Adrenal gland (tissue), 12 donors: ENCODE measurements around the gene CAVIN1. TPM values are rescaled to one million over a fixed set of nuclear protein-coding genes. Genes with fewer than 3 reads are reported as not detected.
A peak's percentile ranks its signal among the peaks of the same experiment; 100 is the strongest.
"Not testable (repeated sequence)": the region's sequence is repeated elsewhere in the genome, so short reads cannot be mapped to it uniquely, and the experiment has no call there.

Source experiments
- DNase-seq, 7 donors: peaks; one replicate each; pipeline ENCODE4 v3.0.0-alpha.2; 2019 to 2020
- H3K27ac ChIP-seq, 5 donors: fragments of 200-600 bp; sonication (generic) in 4 of 5; 1 replicate in 3 of 5; 2 replicates in 2 of 5; pipeline versions ENCODE4 v1.5.1 to v1.8.0; 2016 to 2020; ENCODE audit warnings: mild to moderate bottlenecking in 1 of 5
- H3K27me3 ChIP-seq: fragments of 200-600 bp; 2 replicates; pipeline ENCODE4 v1.8.0; 2021
- H3K36me3 ChIP-seq, 2 donors: fragments of 200-600 bp; replicated peaks in 1 of 2; 1 replicate in 1 of 2; 2 replicates in 1 of 2; pipeline versions ENCODE4 v1.5.1 to v1.8.0; 2018 to 2022
- H3K4me1 ChIP-seq, 2 donors: fragments of 200-600 bp; replicated peaks in 1 of 2; 1 replicate in 1 of 2; 2 replicates in 1 of 2; pipeline versions ENCODE4 v1.5.1 to v1.8.0; 2018 to 2021
- H3K4me3 ChIP-seq, 4 donors: fragments of 200-600 bp; sonication (generic) in 3 of 4; one replicate each; pipeline ENCODE4 v1.5.1; 2016 to 2018
- H3K9me3 ChIP-seq, 3 donors: fragments of 200-600 bp; sonication (generic) in 1 of 3; replicated peaks in 1 of 3; 1 replicate in 2 of 3; 2 replicates in 1 of 3; pipeline versions ENCODE4 v1.5.1 to v1.8.0; 2016 to 2021
- CTCF ChIP-seq, 6 experiments: fragments of 450-650 bp in 4 of 6; fragments of 200-600 bp in 2 of 6; sonication (generic) in 1 of 6; IDR thresholded peaks; 1 replicate in 5 of 6; 2 replicates in 1 of 6; pipeline versions ENCODE4 v1.5.1 to v1.8.0; 2016 to 2021; ENCODE audit warnings: antibody characterized with exemption in 6 of 6, mild to moderate bottlenecking in 2 of 6, moderate library complexity in 1 of 6
- POLR2A ChIP-seq, 2 donors: fragments of 450-650 bp; IDR thresholded peaks; one replicate each; pipeline ENCODE4 v1.6.1; 2017; ENCODE audit warnings: antibody characterized with exemption in 2 of 2, mild to moderate bottlenecking in 2 of 2, moderate library complexity in 1 of 2
- WGBS, 4 donors: extraction: QIAGEN DNeasy Blood & Tissue Kit in 2 of 4; methylation state at CpG; one replicate each; pipeline versions ENCODE4 v1.1.5 to v1.1.7; 2013 to 2017; 5-methylcytosine and 5-hydroxymethylcytosine counted together
- intact Hi-C, 2 donors: fragments of 100-400 bp; cut with DNase I; formaldehyde crosslinking; loops; one replicate each; pipeline versions ENCODE4 v1.14.1 to v1.15.0; 2022 to 2023
- polyA plus RNA-seq, 3 donors: library from polyadenylated mRNA; stranded (reverse); fragments of 200-250 nt in 2 of 3; fragments of 350-450 nt in 1 of 3; fragmentation: Illumina TruSeq in 1 of 3; extraction: RNeasy Lipid Tissue Mini Kit (QIAGEN cat#74804) in 1 of 3; gene quantifications; one replicate each; pipeline ENCODE4 v1.2.3, GENCODE V29; 2013 to 2014
- total RNA-seq, 9 donors: library from RNA; depleted of rRNA in 4 of 9; stranded (reverse); fragments of >200 nt in 4 of 9; fragments of 120-200 nt in 1 of 9; fragmentation: NEBNext Ultra II Directional in 1 of 9; extraction: Animal tissue kit (Norgen Biotek cat#: 25700) in 1 of 9; gene quantifications; one replicate each; pipeline versions ENCODE4 v1.1.0 to v1.2.4, GENCODE V29; 2013 to 2023
- donor health status: healthy with polysubstance abuse.
- donor health status: Bipolar disorder and iron deficiency.
- donor health status: DM: yes; HTN: yes; CAD: no.
- donor health status: DM: no; HTN: no; CAD: no.
- donor health status: DM: no; HTN: no; CAD: no.
- donor health status: DM: yes; HTN: yes; CAD: no.

Gene CAVIN1
- total and polyA plus RNA-seq, 12 donors: 13.1 to 206 (median 132) TPM

GRCh38 chr17:42378359-42378958 lies 44.6 kb downstream of the CAVIN1 start:
- Histone ChIP-seq H3K9me3 (no peaks in the 10 kb centered on the region), H3K27me3 (no peaks in the 10 kb centered on the region), H3K4me3 (peak overlapping the region in 2 of 4 donors; percentile 7 to 47), H3K27ac (peak overlapping the region in 4 of 5 donors; percentile 70 to 88 (median 82)), H3K36me3 (no peaks in the 10 kb centered on the region), H3K4me1 (peaks cover 33 to 76% of the 10 kb centered on the region in 2 donors)
- DNase-seq: peak in 1 of 7 donors; percentile 50
- TF ChIP-seq POLR2A (IDR thresholded peaks at IDR 0.05) (no peak), CTCF (IDR thresholded peaks at IDR 0.05) (no peak)
- WGBS, 4 donors: 51 to 57% (median 54%) methylated on average over 10 of the region's 10 CpGs
- intact Hi-C loops: no loop called here

- no peak for DNase-seq
- intact Hi-C loops: no loop called here
- peaks cover 0 to 9% of the 10 kb centered on the region in 2 donors for H3K36me3 ChIP-seq
- TF ChIP-seq POLR2A (IDR thresholded peaks at IDR 0.05): no peak
- no peak for TF ChIP-seq CTCF (IDR thresholded peaks at IDR 0.05)
- no peaks in the 10 kb centered on the region for H3K9me3 ChIP-seq
- H3K4me1 ChIP-seq: peaks cover 12 to 32% of the 10 kb centered on the region in 2 donors
- no peak overlapping the region for H3K27ac ChIP-seq
- no peak overlapping the region for H3K4me3 ChIP-seq
- WGBS, 4 donors: 87 to 96% (median 93%) methylated on average over 1 of the region's 1 CpG
- H3K27me3 ChIP-seq: no peaks in the 10 kb centered on the region
Measured at GRCh38 chr17:42373896-42374295, 49.2 kb downstream of the CAVIN1 start.

- H3K36me3 ChIP-seq: peaks cover 0 to 9% of the 10 kb centered on the region in 2 donors
- intact Hi-C loops: no loop called here
- H3K27ac ChIP-seq: no peak overlapping the region
- no peak overlapping the region for H3K4me3 ChIP-seq
- H3K27me3 ChIP-seq: no peaks in the 10 kb centered on the region
- no peak for DNase-seq
- TF ChIP-seq CTCF (IDR thresholded peaks at IDR 0.05) (no peak), POLR2A (IDR thresholded peaks at IDR 0.05) (no peak)
- peaks cover 10 to 29% of the 10 kb centered on the region in 2 donors for H3K4me1 ChIP-seq
- no peaks in the 10 kb centered on the region for H3K9me3 ChIP-seq
Measured at GRCh38 chr17:42372142-42372541, 50.9 kb downstream of the CAVIN1 start.

DNA sequence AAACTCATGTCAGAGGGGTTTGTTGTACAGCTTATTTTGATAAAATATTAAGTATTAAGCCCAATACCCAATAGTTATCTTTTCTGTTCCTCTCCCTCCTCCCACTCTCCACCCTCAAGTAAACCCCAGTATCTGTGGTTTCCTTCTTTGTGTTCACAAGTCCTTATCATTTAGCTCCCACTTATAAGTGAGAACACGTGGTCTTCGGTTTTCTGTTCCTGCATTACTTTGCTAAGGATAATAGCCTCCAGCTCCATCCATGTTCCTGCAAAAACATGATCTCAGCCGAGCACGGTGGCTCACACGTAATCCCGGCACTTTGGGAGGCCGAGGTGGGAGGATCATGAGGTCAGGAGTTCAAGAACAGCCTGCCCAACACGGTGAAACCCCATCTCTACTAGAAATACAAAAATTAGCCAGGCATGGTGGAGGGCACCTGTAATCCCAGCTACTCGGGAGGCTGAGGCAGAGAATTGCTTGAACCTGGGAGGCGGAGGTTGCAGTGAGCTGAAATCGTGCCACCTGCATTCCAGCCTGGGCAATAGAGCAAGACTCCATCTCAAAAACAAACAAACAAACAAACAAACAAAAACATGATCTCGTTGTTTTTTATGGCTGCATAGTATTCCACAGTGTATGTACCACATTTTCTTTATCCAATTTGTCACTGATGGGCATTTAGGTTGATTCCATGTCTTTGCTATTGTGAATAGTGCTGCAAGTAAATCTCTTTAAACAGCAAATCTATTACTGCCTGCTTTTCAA lies 54.1 kb downstream of the CAVIN1 start:
- H3K9me3 ChIP-seq, H3K27ac ChIP-seq, H3K27me3 ChIP-seq, intact Hi-C loops, H3K36me3 ChIP-seq, DNase-seq, H3K4me3 ChIP-seq: not testable (repeated sequence)
- WGBS, 4 donors: 78 to 84% (median 80%) methylated on average over 12 of the region's 12 CpGs
- H3K4me1 ChIP-seq: peaks cover 19 to 46% of the 10 kb centered on the region in 2 donors

GRCh38 chr17:42368310-42368709 lies 54.7 kb downstream of the CAVIN1 start:
- peaks cover 19 to 53% of the 10 kb centered on the region in 2 donors for H3K4me1 ChIP-seq
- H3K27ac ChIP-seq, H3K4me3 ChIP-seq, H3K9me3 ChIP-seq, intact Hi-C loops, H3K36me3 ChIP-seq, H3K27me3 ChIP-seq: not testable (repeated sequence)
- WGBS, 4 donors: 58 to 64% (median 60%) methylated on average over 5 of the region's 5 CpGs
- DNase-seq: peak in 1 of 7 donors; percentile 52

GRCh38 chr17:42366176-42367023 lies 56.7 kb downstream of the CAVIN1 start:
- H3K27me3 ChIP-seq, intact Hi-C loops, H3K36me3 ChIP-seq, H3K4me3 ChIP-seq, H3K9me3 ChIP-seq: not testable (repeated sequence)
- peak in 1 of 7 donors; percentile 39 for DNase-seq
- Histone ChIP-seq H3K4me1 (peaks cover 31 to 72% of the 10 kb centered on the region in 2 donors), H3K27ac (peak overlapping the region in 3 of 5 donors; percentile 41 to 89 (median 46))
- 76 to 80% (median 80%) methylated on average over 13 of the region's 13 CpGs for WGBS, 4 donors
